GM15510 (cell line): ENCODE measurements around the gene TIMM44.

Experiments used
- POLR2A ChIP-seq: IDR thresholded peaks from 3 replicates; pipeline ENCODE4 v1.6.1; 2011; ENCODE audit warnings: borderline replicate concordance; ENCODE audit not compliant: insufficient read length; ENCODE audit errors: extremely low read depth

TIMM44 gene

GRCh38 chr19:7895565-7895964 is 47.9 kb downstream of the TIMM44 start:
- no peak for TF ChIP-seq POLR2A

DNA sequence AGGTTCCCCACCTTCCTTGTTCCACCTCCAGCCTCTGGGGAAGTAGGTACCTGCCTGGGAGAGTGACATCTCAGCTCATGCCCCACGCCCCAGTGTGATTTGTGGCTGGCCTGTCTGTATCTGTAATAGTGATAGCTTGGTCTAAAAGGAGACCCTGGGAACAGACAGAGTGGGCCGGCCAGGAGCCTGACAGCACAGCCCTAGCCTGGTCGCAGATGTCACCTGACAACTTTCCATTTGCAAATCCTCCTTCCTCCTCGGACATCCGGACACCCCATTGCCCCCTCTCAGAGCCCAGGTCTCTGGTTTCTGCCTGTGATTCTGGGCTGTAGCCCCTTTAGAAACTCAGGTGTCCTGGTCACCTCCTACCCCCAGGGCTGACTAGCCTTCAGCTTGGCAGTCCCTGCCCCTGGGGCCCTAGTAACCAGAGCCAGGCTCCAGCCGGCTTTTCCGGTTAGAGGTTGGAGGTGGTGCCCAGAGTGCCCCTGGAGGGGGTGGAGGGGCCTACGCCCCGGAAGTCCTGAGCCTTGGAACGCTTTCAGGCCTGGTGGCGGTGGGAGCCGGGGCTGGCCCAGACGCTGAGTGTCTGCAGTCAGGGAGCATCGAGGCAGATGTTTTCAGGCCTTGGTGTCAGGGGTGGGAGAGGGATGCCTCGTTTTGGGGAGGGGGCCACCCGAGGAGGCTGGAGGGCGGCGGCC is 48.7 kb downstream of the TIMM44 start:
- no peak for TF ChIP-seq POLR2A

- no peak for TF ChIP-seq POLR2A
Observed at GRCh38 chr19:7888826-7889217, 54.6 kb downstream of the TIMM44 start.

- TF ChIP-seq POLR2A, result no peak
Observed at GRCh38 chr19:7888145-7888825, 55.2 kb downstream of the TIMM44 start, which contains the start of gene LRRC8E. Gene LRRC8E (plus strand): TSS chr19:7888510. CDS start chr19:7895604, 7,094 bp downstream.

- TF ChIP-seq POLR2A, result no peak
Observed at GRCh38 chr19:7887408-7888144, 55.9 kb downstream of the TIMM44 start.

GRCh38 chr19:7885818-7886217 is 57.6 kb downstream of the TIMM44 start:
- no peak for TF ChIP-seq POLR2A

GRCh38 chr19:7883796-7884570 is 59.5 kb downstream of the TIMM44 start:
- no peak for TF ChIP-seq POLR2A

- TF ChIP-seq POLR2A, result no peak
Observed at GRCh38 chr19:7883105-7883504, 60.4 kb downstream of the TIMM44 start.

GRCh38 chr19:7881910-7882309 is 61.6 kb downstream of the TIMM44 start:
- TF ChIP-seq POLR2A, result no peak

DNA sequence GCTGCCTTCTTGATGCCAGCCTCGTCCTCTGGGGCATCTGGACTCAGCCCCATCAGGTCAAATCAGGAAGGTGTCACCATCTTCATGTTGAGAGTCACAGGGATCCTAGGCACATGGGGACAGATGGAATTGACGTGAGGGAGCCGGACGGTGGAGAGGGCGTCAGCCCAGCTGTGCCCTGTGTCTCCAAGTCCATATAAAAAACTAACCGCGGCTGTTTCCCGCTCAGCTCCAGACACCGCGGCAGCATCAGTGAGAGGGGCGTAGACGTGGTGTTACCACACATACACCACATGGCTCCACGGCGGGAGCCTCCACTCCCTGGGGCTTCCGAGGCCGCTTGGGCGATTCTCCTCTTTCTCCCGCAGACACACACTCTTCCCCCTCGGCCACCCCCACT is 63.6 kb downstream of the TIMM44 start:
- TF ChIP-seq POLR2A, result no peak

GRCh38 chr19:7879111-7879807 is 64.2 kb downstream of the TIMM44 start:
- TF ChIP-seq POLR2A, result no peak

- no peak for TF ChIP-seq POLR2A
Observed at GRCh38 chr19:7877249-7877836, 66.1 kb downstream of the TIMM44 start.
